ENCODE data around the gene BARHL1. TPM values are rescaled to one million over a fixed set of nuclear protein-coding genes. Genes with fewer than 3 reads are reported as not detected.

The BARHL1 gene
- total RNA-seq, 2 experiments from 2014 or later, result not detected

DNA sequence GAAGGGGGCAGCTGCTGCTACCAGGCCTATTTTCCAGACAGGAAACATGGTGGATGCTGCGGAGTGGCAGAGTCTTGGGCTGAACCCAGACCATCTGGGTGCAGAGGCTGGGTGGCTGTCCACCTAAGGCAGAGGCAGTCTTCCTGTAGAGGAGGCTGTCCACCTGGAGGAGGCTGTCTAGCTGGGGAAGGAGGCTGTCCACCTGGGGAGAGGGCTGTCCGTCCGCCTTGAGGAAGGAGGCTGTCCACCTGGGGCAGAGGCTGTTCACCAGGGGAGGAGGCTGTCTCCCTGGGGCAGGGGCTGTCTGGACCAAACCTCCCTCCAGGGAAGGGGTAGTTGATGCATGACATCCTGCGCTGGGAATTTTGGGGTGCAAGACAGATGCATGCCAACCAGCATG, 39.2 kb upstream of the BARHL1 start:
- intact Hi-C loops (cut with micrococcal nuclease; ENCODE audit: unreplicated experiment), result no loop called here
- no peak overlapping the region for H3K4me2 ChIP-seq (ENCODE audit: low read length)
- ChIA-PET CTCF (ENCODE audit: unreplicated experiment) (no interaction called here), POLR2A (no interaction called here)
- no TSS peak for BruUV-seq (replicated peaks)
- H3K9me3 ChIP-seq (ENCODE audit: low read length), result no peaks in the 10 kb centered on the region
- H3K4me3 ChIP-seq (ENCODE audit: low read depth, low read length, poor library complexity, severe bottlenecking), result no peak overlapping the region
- H2AFZ ChIP-seq (ENCODE audit: low read length), result no peak overlapping the region
- H3K36me3 ChIP-seq (ENCODE audit: insufficient read depth, low read length), result no peaks in the 10 kb centered on the region
- H3K4me1 ChIP-seq (ENCODE audit: insufficient read depth, low read length, poor library complexity, severe bottlenecking), result peaks cover 29% of the 10 kb centered on the region
- no peaks in the 10 kb centered on the region for H3K79me2 ChIP-seq (ENCODE audit: insufficient read depth, low read depth, low read length)
- DNase-seq (ENCODE audit: low spot score), result no peak
- no peak overlapping the region for H3K27ac ChIP-seq (ENCODE audit: low read depth, low read length, poor library complexity, severe bottlenecking)
- no peak for TF ChIP-seq EZH2phosphoT487 (IDR thresholded peaks at IDR 0.05; ENCODE audit: borderline replicate concordance, low read depth, low read length)
- TF ChIP-seq, protein P1, sequence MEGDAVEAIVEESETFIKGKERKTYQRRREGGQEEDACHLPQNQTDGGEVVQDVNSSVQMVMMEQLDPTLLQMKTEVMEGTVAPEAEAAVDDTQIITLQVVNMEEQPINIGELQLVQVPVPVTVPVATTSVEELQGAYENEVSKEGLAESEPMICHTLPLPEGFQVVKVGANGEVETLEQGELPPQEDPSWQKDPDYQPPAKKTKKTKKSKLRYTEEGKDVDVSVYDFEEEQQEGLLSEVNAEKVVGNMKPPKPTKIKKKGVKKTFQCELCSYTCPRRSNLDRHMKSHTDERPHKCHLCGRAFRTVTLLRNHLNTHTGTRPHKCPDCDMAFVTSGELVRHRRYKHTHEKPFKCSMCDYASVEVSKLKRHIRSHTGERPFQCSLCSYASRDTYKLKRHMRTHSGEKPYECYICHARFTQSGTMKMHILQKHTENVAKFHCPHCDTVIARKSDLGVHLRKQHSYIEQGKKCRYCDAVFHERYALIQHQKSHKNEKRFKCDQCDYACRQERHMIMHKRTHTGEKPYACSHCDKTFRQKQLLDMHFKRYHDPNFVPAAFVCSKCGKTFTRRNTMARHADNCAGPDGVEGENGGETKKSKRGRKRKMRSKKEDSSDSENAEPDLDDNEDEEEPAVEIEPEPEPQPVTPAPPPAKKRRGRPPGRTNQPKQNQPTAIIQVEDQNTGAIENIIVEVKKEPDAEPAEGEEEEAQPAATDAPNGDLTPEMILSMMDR (conservative IDR thresholded peaks at IDR 0.05; ENCODE audit: low read length), result no peak
- H4K20me1 ChIP-seq (ENCODE audit: insufficient read depth, low read length), result no peaks in the 10 kb centered on the region
- no peaks in the 10 kb centered on the region for H3K9me2 ChIP-seq (ENCODE audit: insufficient read depth, low read length)

DNA sequence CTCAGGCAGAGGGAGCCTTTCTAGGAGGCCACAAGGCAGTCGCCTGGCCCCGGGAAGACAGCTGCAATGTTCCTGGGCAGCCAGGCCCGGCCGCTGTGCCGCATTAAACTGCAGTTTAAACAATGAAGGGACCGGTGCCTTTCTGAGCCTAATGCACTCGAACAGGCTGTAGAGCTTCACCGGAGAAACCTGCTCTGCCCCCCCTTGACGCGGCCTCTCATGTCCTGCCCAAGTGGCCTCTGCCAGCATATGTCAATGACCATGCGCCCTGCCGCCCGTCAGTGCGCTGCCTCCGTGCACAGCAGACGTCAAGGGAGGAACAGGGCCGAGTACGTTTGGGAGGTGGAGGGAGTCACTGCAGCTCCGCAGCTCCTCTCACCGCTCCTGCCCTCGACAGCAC, 38.4 kb upstream of the BARHL1 start:
- ChIA-PET POLR2A (no interaction called here), CTCF (ENCODE audit: unreplicated experiment) (no interaction called here)
- Histone ChIP-seq H3K4me3 (ENCODE audit: low read depth, low read length, poor library complexity, severe bottlenecking) (no peak overlapping the region), H3K36me3 (ENCODE audit: insufficient read depth, low read length) (no peaks in the 10 kb centered on the region), H3K4me2 (ENCODE audit: low read length) (no peak overlapping the region), H2AFZ (ENCODE audit: low read length) (no peak overlapping the region), H3K4me1 (ENCODE audit: insufficient read depth, low read length, poor library complexity, severe bottlenecking) (peaks cover 34% of the 10 kb centered on the region), H3K9me2 (ENCODE audit: insufficient read depth, low read length) (no peaks in the 10 kb centered on the region), H3K9me3 (ENCODE audit: low read length) (no peaks in the 10 kb centered on the region), H3K27ac (ENCODE audit: low read depth, low read length, poor library complexity, severe bottlenecking) (no peak overlapping the region), H3K79me2 (ENCODE audit: insufficient read depth, low read depth, low read length) (no peaks in the 10 kb centered on the region), H4K20me1 (ENCODE audit: insufficient read depth, low read length) (no peaks in the 10 kb centered on the region)
- no peak for DNase-seq (ENCODE audit: low spot score)
- intact Hi-C loops (cut with micrococcal nuclease; ENCODE audit: unreplicated experiment), result no loop called here
- BruUV-seq (replicated peaks), result no TSS peak
- TF ChIP-seq EZH2phosphoT487 (IDR thresholded peaks at IDR 0.05; ENCODE audit: borderline replicate concordance, low read depth, low read length), result no peak
- TF ChIP-seq, protein P1 (conservative IDR thresholded peaks at IDR 0.05; ENCODE audit: low read length), result no peak

DNA sequence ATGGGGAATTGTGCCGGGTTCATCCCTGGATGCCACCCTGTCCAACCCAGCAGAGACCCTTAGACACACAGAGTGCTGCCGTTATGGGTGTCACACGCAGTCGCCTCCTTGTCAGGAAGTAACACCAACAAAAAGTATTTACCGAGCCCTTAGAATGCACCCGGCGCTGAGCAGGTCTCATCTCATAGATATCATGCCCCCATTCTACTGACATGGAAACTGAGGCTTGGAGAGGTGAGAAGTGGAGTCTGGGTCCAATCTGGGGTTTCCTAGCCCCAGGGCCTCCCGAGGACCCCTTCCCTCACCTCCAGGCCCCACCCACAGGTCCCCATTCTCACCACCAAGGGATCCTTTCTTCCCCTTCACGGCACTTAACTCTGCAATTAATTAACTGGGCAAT, 36.8 kb upstream of the BARHL1 start:
- peak overlapping the region; percentile 61 for H3K4me2 ChIP-seq (ENCODE audit: low read length)
- no peaks in the 10 kb centered on the region for H3K79me2 ChIP-seq (ENCODE audit: insufficient read depth, low read depth, low read length)
- peaks cover 48% of the 10 kb centered on the region for H3K4me1 ChIP-seq (ENCODE audit: insufficient read depth, low read length, poor library complexity, severe bottlenecking)
- no peaks in the 10 kb centered on the region for H3K9me3 ChIP-seq (ENCODE audit: low read length)
- H2AFZ ChIP-seq (ENCODE audit: low read length), result peak overlapping the region; percentile 66
- H3K27ac ChIP-seq (ENCODE audit: low read depth, low read length, poor library complexity, severe bottlenecking), result no peak overlapping the region
- H3K36me3 ChIP-seq (ENCODE audit: insufficient read depth, low read length), result no peaks in the 10 kb centered on the region
- TF ChIP-seq, protein P1 (conservative IDR thresholded peaks at IDR 0.05; ENCODE audit: low read length), result no peak
- no peak for TF ChIP-seq EZH2phosphoT487 (IDR thresholded peaks at IDR 0.05; ENCODE audit: borderline replicate concordance, low read depth, low read length)
- no peak for DNase-seq (ENCODE audit: low spot score)
- H3K9me2 ChIP-seq (ENCODE audit: insufficient read depth, low read length), result no peaks in the 10 kb centered on the region
- no peak overlapping the region for H3K4me3 ChIP-seq (ENCODE audit: low read depth, low read length, poor library complexity, severe bottlenecking)
- intact Hi-C loops (cut with micrococcal nuclease; ENCODE audit: unreplicated experiment), result no loop called here
- H4K20me1 ChIP-seq (ENCODE audit: insufficient read depth, low read length), result no peaks in the 10 kb centered on the region
- ChIA-PET POLR2A (no interaction called here), CTCF (ENCODE audit: unreplicated experiment) (no interaction called here)
- BruUV-seq (replicated peaks), result no TSS peak

Measured in OCI-LY7 (cell line).